ENCODE results near the gene LRRC1. TPM values are rescaled to one million over a fixed set of nuclear protein-coding genes. Genes with fewer than 3 reads are reported as not detected.
"Not testable (repeated sequence)": the region's sequence is repeated elsewhere in the genome, so short reads cannot be mapped to it uniquely, and the experiment has no call there.

Gene LRRC1
- total and polyA plus RNA-seq, 2 experiments from 2014 or later = 9.1 to 11.4 TPM

DNA sequence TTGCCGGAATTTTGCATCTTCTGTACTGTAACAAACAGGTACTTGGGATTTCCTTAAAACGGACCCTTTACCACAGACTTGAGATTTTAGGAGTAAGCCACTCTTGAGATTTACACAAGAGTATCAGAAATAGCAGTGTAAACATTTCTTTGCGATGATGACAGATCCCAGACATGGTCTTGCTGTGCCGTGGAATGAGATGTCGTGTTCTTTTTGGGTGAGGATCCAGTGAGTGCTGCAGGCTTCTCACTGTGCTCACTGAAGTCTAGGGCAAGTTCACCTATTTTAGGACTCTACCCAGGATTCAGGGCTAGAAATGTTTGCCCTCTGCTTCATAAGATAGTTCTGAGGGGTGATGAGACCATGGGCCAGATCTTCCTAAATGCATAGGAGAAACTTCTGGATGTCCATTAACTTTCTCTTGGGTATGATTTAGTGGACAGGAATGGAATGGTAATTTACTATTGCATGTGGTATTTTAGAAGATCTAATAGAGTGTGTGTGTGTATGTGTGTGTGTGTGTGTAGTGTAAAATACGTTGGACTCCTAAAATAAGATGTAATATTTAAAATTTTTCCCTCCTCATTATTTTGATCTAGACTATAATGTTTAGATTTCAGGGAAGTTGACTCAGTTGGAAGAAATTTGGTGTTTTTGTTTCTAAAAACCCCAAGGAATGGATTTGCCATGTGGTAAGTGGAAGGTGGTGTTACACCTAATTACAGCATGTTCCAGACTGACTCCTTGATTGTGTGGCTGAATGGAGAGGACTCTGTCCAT lies 8.5 kb downstream of the LRRC1 start:
- TF ChIP-seq, protein P1, sequence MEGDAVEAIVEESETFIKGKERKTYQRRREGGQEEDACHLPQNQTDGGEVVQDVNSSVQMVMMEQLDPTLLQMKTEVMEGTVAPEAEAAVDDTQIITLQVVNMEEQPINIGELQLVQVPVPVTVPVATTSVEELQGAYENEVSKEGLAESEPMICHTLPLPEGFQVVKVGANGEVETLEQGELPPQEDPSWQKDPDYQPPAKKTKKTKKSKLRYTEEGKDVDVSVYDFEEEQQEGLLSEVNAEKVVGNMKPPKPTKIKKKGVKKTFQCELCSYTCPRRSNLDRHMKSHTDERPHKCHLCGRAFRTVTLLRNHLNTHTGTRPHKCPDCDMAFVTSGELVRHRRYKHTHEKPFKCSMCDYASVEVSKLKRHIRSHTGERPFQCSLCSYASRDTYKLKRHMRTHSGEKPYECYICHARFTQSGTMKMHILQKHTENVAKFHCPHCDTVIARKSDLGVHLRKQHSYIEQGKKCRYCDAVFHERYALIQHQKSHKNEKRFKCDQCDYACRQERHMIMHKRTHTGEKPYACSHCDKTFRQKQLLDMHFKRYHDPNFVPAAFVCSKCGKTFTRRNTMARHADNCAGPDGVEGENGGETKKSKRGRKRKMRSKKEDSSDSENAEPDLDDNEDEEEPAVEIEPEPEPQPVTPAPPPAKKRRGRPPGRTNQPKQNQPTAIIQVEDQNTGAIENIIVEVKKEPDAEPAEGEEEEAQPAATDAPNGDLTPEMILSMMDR (IDR thresholded peaks at IDR 0.05; ENCODE audit: low read depth, low read length) = no peak
- no peaks in the 10 kb centered on the region for H3K36me3 ChIP-seq
- H3K27me3 ChIP-seq = no peaks in the 10 kb centered on the region
- H3K4me1 ChIP-seq (ENCODE audit: low read depth) = no peaks in the 10 kb centered on the region
- H3K4me3 ChIP-seq = no peak overlapping the region
- no peak overlapping the region for H3K27ac ChIP-seq
- no peaks in the 10 kb centered on the region for H3K9me3 ChIP-seq (ENCODE audit: low read depth)
- DNase-seq (ENCODE audit: low read depth in 1 of 2, low spot score in 1 of 2) = no peak

DNA sequence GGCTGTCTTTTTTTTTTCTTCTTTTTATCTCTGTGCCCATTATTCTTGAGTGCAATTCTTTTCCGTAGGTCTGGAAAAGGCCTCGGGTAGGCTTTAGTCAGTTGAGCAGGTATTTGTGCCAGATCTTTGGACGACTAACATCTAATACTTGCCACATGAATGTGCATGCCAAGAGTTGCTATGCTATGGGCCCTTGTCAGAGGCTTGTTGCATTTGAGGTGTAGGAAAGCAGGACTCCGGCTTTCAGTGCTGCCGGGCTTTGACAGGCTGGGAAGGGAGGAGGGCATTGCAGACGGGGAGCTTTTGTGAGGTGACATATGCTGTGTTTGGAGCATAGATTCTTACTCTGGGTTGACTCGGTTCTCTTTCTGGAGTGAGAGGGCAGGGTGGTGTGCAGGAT lies 10.2 kb downstream of the LRRC1 start:
- no peaks in the 10 kb centered on the region for H3K27me3 ChIP-seq
- no peaks in the 10 kb centered on the region for H3K9me3 ChIP-seq (ENCODE audit: low read depth)
- TF ChIP-seq, protein P1 (IDR thresholded peaks at IDR 0.05; ENCODE audit: low read depth, low read length) = no peak
- no peak overlapping the region for H3K4me3 ChIP-seq
- H3K27ac ChIP-seq = no peak overlapping the region
- no peaks in the 10 kb centered on the region for H3K4me1 ChIP-seq (ENCODE audit: low read depth)
- H3K36me3 ChIP-seq = no peaks in the 10 kb centered on the region
- DNase-seq (ENCODE audit: low read depth in 1 of 2, low spot score in 1 of 2) = no peak

DNA sequence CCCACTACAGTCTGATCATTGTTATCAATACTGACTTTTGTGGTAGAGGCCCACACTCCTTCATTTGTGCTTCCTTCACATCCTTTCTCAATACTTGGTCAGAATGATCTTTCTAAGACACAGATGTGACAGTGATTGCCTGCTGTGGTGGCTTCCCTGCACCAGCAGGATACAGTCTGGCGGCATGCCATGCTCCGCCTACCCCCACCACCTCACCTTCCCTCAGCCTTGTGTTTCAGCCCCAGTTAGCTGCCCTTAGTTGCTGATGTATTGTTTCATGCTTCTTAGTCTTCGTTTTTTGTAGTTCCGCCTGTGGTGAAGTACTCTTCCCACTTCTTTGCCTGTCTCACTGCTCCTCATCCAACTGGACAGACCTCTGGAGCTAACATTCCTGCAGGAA lies 10.9 kb downstream of the LRRC1 start:
- Histone ChIP-seq H3K36me3 (no peaks in the 10 kb centered on the region), H3K4me1 (ENCODE audit: low read depth) (peaks cover 4% of the 10 kb centered on the region), H3K27me3 (no peaks in the 10 kb centered on the region), H3K9me3 (ENCODE audit: low read depth) (no peaks in the 10 kb centered on the region), H3K4me3 (no peak overlapping the region), H3K27ac (no peak overlapping the region)
- TF ChIP-seq, protein P1 (IDR thresholded peaks at IDR 0.05; ENCODE audit: low read depth, low read length) = no peak
- no peak for DNase-seq (ENCODE audit: low read depth in 1 of 2, low spot score in 1 of 2)

DNA sequence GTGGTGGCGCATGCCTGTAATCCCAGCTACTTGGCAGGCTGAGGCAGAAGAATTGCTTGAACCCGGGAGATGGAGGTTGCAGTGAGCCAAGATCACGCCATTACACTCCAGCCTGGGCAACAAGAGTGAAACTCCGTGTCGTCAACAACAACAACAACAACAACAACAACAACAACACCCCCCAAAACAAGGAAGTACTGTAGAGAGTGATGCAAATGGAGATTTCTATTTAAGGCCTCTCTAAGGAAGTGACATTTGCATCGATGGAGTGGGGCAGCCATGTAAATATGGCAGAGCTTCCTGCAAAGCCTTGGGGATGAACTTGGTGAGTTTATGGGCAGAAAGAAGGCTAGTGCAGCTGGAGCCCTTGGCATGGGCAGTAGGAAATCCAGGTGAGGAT lies 12.8 kb downstream of the LRRC1 start:
- not testable (repeated sequence) for H3K9me3 ChIP-seq (ENCODE audit: low read depth); H3K4me1 ChIP-seq (ENCODE audit: low read depth)

DNA sequence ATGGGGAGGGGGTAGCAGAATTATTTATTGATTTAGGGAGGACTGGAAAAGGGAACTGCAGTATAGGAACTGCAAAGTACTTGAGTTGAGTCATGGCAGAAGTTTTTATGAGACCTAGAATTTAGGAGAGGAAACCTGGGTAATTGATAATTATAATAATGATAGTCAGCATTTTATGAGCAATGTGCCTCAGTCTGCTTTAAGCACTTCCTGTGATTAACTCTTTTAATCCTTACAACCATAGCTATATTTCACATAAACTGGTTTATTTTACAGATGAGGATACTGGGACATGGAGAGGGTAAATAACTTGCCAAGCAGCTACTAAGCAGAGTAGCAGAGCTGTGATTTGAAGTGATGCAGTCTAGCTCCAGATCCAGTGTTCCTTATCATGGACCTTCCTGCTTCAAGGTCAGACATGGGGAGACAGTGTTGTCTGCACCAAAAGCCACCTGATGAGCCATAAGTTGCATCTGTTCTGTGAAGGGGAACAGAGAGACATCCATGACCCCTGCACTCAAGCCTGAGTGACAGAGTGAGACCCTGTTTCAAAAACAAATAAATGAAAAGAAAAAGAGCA lies 13.6 kb downstream of the LRRC1 start:
- Histone ChIP-seq H3K27ac (no peak overlapping the region), H3K36me3 (no peaks in the 10 kb centered on the region), H3K9me3 (ENCODE audit: low read depth) (no peaks in the 10 kb centered on the region), H3K27me3 (no peaks in the 10 kb centered on the region), H3K4me3 (no peak overlapping the region), H3K4me1 (ENCODE audit: low read depth) (peaks cover 9% of the 10 kb centered on the region)
- TF ChIP-seq, protein P1 (IDR thresholded peaks at IDR 0.05; ENCODE audit: low read depth, low read length) = no peak
- no peak for DNase-seq (ENCODE audit: low read depth in 1 of 2, low spot score in 1 of 2)

More for the DNA sequence above, 12.8 kb downstream of the LRRC1 start:
- H3K4me3 ChIP-seq; H3K36me3 ChIP-seq; H3K27me3 ChIP-seq; H3K27ac ChIP-seq; DNase-seq (ENCODE audit: low read depth in 1 of 2, low spot score in 1 of 2): not testable (repeated sequence)

DNA sequence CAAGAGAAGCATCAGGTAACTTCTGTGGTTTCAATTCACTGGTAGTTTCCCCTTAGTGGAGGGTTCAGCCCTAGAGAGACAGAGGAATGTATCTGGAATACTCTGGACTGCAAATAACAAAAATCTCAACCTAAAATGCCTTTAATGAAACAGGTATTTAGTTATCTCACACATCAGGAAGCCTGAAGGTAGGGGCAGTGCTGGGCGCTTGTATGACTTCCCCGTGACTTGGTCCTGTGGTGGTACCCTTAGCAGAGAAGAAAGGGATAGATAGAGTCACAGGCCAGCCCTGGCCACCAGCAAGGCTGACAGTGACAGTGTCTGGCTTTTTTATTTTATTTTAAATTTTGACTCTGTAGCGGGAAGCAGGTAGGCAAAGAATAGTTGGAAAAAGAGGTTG lies 14.9 kb downstream of the LRRC1 start:
- Histone ChIP-seq H3K4me1 (ENCODE audit: low read depth) (peaks cover 9% of the 10 kb centered on the region), H3K27me3 (no peaks in the 10 kb centered on the region), H3K27ac (no peak overlapping the region), H3K4me3 (no peak overlapping the region), H3K9me3 (ENCODE audit: low read depth) (no peaks in the 10 kb centered on the region), H3K36me3 (no peaks in the 10 kb centered on the region)
- DNase-seq (ENCODE audit: low read depth in 1 of 2, low spot score in 1 of 2) = no peak
- TF ChIP-seq, protein P1 (IDR thresholded peaks at IDR 0.05; ENCODE audit: low read depth, low read length) = no peak

Measured in cardiac muscle cell (in vitro differentiated cells and primary cell).